Measurements from ENCODE around the gene RDH16.
"Not testable (repeated sequence)": the region's sequence is repeated elsewhere in the genome, so short reads cannot be mapped to it uniquely, and the experiment has no call there.

Gene RDH16

GRCh38 chr12:56988207-56988739 lies 30.9 kb upstream of the RDH16 start:
- no peak for DNase-seq (ENCODE audit: low spot score)

- peak; percentile 91 for DNase-seq (ENCODE audit: low spot score)
Measured at GRCh38 chr12:56987551-56988053, 30.2 kb upstream of the RDH16 start.

- DNase-seq (ENCODE audit: low spot score), result no peak
Measured at GRCh38 chr12:56987011-56987410, 29.6 kb upstream of the RDH16 start.

GRCh38 chr12:56985714-56986113 lies 28.3 kb upstream of the RDH16 start:
- DNase-seq (ENCODE audit: low spot score), result not testable (repeated sequence)

- no peak for DNase-seq (ENCODE audit: low spot score)
Measured at GRCh38 chr12:56983386-56983785, 26.0 kb upstream of the RDH16 start.

GRCh38 chr12:56982578-56983236 lies 25.3 kb upstream of the RDH16 start:
- DNase-seq (ENCODE audit: low spot score), result not testable (repeated sequence)

- no peak for DNase-seq (ENCODE audit: low spot score)
Measured at GRCh38 chr12:56980941-56981530, 23.6 kb upstream of the RDH16 start.

GRCh38 chr12:56980268-56980667 lies 22.9 kb upstream of the RDH16 start:
- no peak for DNase-seq (ENCODE audit: low spot score)

- DNase-seq (ENCODE audit: low spot score), result no peak
Measured at GRCh38 chr12:56979628-56980027, 22.2 kb upstream of the RDH16 start.

GRCh38 chr12:56978397-56979138 lies 21.2 kb upstream of the RDH16 start:
- DNase-seq (ENCODE audit: low spot score), result no peak

GRCh38 chr12:56977361-56977760 lies 20.0 kb upstream of the RDH16 start:
- not testable (repeated sequence) for DNase-seq (ENCODE audit: low spot score)

GRCh38 chr12:56974224-56974623 lies 16.8 kb upstream of the RDH16 start:
- DNase-seq (ENCODE audit: low spot score), result not testable (repeated sequence)

GRCh38 chr12:56968910-56969309 lies 11.5 kb upstream of the RDH16 start:
- DNase-seq (ENCODE audit: low spot score), result not testable (repeated sequence)

- DNase-seq (ENCODE audit: low spot score), result not testable (repeated sequence)
Measured at GRCh38 chr12:56965997-56966642, 8.7 kb upstream of the RDH16 start.

GRCh38 chr12:56965124-56965523 lies 7.7 kb upstream of the RDH16 start:
- not testable (repeated sequence) for DNase-seq (ENCODE audit: low spot score)

GRCh38 chr12:56963557-56963956 lies 6.1 kb upstream of the RDH16 start:
- DNase-seq (ENCODE audit: low spot score), result not testable (repeated sequence)

- DNase-seq (ENCODE audit: low spot score), result not testable (repeated sequence)
Measured at GRCh38 chr12:56962247-56962646, 4.8 kb upstream of the RDH16 start.

- no peak for DNase-seq (ENCODE audit: low spot score)
Measured at GRCh38 chr12:56958422-56958821, 1.0 kb upstream of the RDH16 start.

GRCh38 chr12:56955631-56956256 lies 1.7 kb downstream of the RDH16 start:
- no peak for DNase-seq (ENCODE audit: low spot score)

GRCh38 chr12:56954958-56955355 lies 2.5 kb downstream of the RDH16 start:
- DNase-seq (ENCODE audit: low spot score), result no peak

GRCh38 chr12:56954057-56954957 lies 3.1 kb downstream of the RDH16 start:
- peak; percentile 1 for DNase-seq (ENCODE audit: low spot score)

Measured in iPS-NIHi11 (cell line).